GM21737 (cell line): ENCODE data around the gene PLCH2.
"Not testable (repeated sequence)": the region's sequence is repeated elsewhere in the genome, so short reads cannot be mapped to it uniquely, and the experiment has no call there.

Experiments used
- ATAC-seq: cut with Tn5 transposase; IDR thresholded peaks from one replicate; pipeline ENCODE4 v1.9.1; 2021; ENCODE audit warnings: mild to moderate bottlenecking, moderate library complexity; ENCODE audit not compliant: unreplicated experiment

Gene PLCH2

GRCh38 chr1:2442661-2443060 is 33.4 kb upstream of the PLCH2 start:
- ATAC-seq: no peak

- no peak for ATAC-seq
Measured at GRCh38 chr1:2443277-2444137, 32.6 kb upstream of the PLCH2 start.

GRCh38 chr1:2444138-2444591 is 31.9 kb upstream of the PLCH2 start:
- ATAC-seq: no peak

- no peak for ATAC-seq
Measured at GRCh38 chr1:2445162-2445822, 30.8 kb upstream of the PLCH2 start.

- ATAC-seq: no peak
Measured at GRCh38 chr1:2445823-2446215, 30.3 kb upstream of the PLCH2 start.

GRCh38 chr1:2446394-2446793 is 29.7 kb upstream of the PLCH2 start:
- ATAC-seq: no peak

GRCh38 chr1:2446861-2447260 is 29.2 kb upstream of the PLCH2 start:
- ATAC-seq: no peak

- ATAC-seq: no peak
Measured at GRCh38 chr1:2447276-2448097, 28.6 kb upstream of the PLCH2 start.

GRCh38 chr1:2448098-2448445 is 28.0 kb upstream of the PLCH2 start:
- no peak for ATAC-seq

- ATAC-seq: no peak
Measured at GRCh38 chr1:2449636-2450454, 26.2 kb upstream of the PLCH2 start.

- ATAC-seq: no peak
Measured at GRCh38 chr1:2451741-2452140, 24.3 kb upstream of the PLCH2 start.

GRCh38 chr1:2452201-2452931 is 23.7 kb upstream of the PLCH2 start:
- no peak for ATAC-seq

- ATAC-seq: no peak
Measured at GRCh38 chr1:2452932-2453315, 23.2 kb upstream of the PLCH2 start.

- no peak for ATAC-seq
Measured at GRCh38 chr1:2454227-2454626, 21.9 kb upstream of the PLCH2 start.

GRCh38 chr1:2455757-2456156 is 20.3 kb upstream of the PLCH2 start:
- no peak for ATAC-seq

- ATAC-seq: no peak
Measured at GRCh38 chr1:2457444-2457843, 18.6 kb upstream of the PLCH2 start.

GRCh38 chr1:2458687-2459086 is 17.4 kb upstream of the PLCH2 start:
- no peak for ATAC-seq

- ATAC-seq: not testable (repeated sequence)
Measured at GRCh38 chr1:2459102-2459753, 16.9 kb upstream of the PLCH2 start.

GRCh38 chr1:2459757-2460156 is 16.3 kb upstream of the PLCH2 start:
- no peak for ATAC-seq

- ATAC-seq: no peak
Measured at GRCh38 chr1:2460203-2460602, 15.9 kb upstream of the PLCH2 start.
